Subcutaneous adipose tissue (tissue), 4 donors: ENCODE data around the gene CAVIN2. TPM values are rescaled to one million over a fixed set of nuclear protein-coding genes. Genes with fewer than 3 reads are reported as not detected.

ENCODE experiments used
- CTCF ChIP-seq: fragments of 450-650 bp; IDR thresholded peaks from one replicate; pipeline ENCODE4 v1.5.1; 2016; ENCODE audit warnings: low read depth, mild to moderate bottlenecking, control low read depth, antibody characterized with exemption, moderate library complexity
- total RNA-seq, 4 donors: library from RNA; depleted of rRNA; stranded (reverse); fragments of >200 nt; gene quantifications; one replicate each; pipeline ENCODE4 v1.1.0, GENCODE V29; 2016

Gene CAVIN2
- total RNA-seq, 4 donors from 2014 or later: 21.9 to 120 (median 62.2) TPM

GRCh38 chr2:191821078-191821477, 25.8 kb downstream of the CAVIN2 start:
- no peak for TF ChIP-seq CTCF

GRCh38 chr2:191818725-191819350, 28.1 kb downstream of the CAVIN2 start:
- no peak for TF ChIP-seq CTCF

- no peak for TF ChIP-seq CTCF
Measured at GRCh38 chr2:191818133-191818532, 28.8 kb downstream of the CAVIN2 start.

GRCh38 chr2:191815010-191815409, 31.9 kb downstream of the CAVIN2 start:
- no peak for TF ChIP-seq CTCF

- no peak for TF ChIP-seq CTCF
Measured at GRCh38 chr2:191813943-191814342, 32.9 kb downstream of the CAVIN2 start.

GRCh38 chr2:191811807-191812602, 34.9 kb downstream of the CAVIN2 start:
- TF ChIP-seq CTCF: no peak

GRCh38 chr2:191806396-191806795, 40.5 kb downstream of the CAVIN2 start:
- TF ChIP-seq CTCF: no peak
